ENCODE data around the gene NUP133.
A peak's percentile ranks its signal among the peaks of the same experiment; 100 is the strongest.

The NUP133 gene

GRCh38 chr1:229448354-229448753, 59.8 kb downstream of the NUP133 start:
- TF ChIP-seq, protein P1, sequence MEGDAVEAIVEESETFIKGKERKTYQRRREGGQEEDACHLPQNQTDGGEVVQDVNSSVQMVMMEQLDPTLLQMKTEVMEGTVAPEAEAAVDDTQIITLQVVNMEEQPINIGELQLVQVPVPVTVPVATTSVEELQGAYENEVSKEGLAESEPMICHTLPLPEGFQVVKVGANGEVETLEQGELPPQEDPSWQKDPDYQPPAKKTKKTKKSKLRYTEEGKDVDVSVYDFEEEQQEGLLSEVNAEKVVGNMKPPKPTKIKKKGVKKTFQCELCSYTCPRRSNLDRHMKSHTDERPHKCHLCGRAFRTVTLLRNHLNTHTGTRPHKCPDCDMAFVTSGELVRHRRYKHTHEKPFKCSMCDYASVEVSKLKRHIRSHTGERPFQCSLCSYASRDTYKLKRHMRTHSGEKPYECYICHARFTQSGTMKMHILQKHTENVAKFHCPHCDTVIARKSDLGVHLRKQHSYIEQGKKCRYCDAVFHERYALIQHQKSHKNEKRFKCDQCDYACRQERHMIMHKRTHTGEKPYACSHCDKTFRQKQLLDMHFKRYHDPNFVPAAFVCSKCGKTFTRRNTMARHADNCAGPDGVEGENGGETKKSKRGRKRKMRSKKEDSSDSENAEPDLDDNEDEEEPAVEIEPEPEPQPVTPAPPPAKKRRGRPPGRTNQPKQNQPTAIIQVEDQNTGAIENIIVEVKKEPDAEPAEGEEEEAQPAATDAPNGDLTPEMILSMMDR (IDR thresholded peaks at IDR 0.05; ENCODE audit: borderline replicate concordance, control extremely low read depth, extremely low read depth, insufficient read depth, missing control alignments): no peak
- no peak for DNase-seq (ENCODE audit: low spot score)
- in situ Hi-C loops (cut with MboI; ENCODE audit: low sequenced_read_pairs, unreplicated experiment): no loop called here

DNA sequence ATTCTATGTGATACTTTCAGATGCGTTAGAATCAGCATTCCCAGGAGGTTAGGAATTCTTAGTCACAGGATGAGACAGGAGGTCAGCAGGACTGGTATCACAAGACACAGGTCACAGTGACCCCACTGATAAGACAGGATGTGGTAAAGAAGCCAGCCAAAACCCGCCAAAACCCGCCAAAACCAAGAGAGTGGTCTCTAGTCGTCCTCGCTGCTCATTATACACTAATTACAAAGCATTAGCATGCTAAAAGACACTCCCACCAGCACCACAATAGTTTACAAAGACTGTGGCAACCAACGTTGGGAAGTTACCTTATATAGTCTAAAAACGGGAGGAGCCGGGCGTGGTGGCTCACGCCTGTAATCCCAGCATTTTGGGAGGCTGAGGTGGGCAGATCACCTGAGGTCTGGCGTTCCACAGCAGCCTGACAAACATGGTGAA, 60.3 kb downstream of the NUP133 start:
- DNase-seq (ENCODE audit: low spot score): no peak
- in situ Hi-C loops (cut with MboI; ENCODE audit: low sequenced_read_pairs, unreplicated experiment): no loop called here
- TF ChIP-seq, protein P1 (IDR thresholded peaks at IDR 0.05; ENCODE audit: borderline replicate concordance, control extremely low read depth, extremely low read depth, insufficient read depth, missing control alignments): no peak

DNA sequence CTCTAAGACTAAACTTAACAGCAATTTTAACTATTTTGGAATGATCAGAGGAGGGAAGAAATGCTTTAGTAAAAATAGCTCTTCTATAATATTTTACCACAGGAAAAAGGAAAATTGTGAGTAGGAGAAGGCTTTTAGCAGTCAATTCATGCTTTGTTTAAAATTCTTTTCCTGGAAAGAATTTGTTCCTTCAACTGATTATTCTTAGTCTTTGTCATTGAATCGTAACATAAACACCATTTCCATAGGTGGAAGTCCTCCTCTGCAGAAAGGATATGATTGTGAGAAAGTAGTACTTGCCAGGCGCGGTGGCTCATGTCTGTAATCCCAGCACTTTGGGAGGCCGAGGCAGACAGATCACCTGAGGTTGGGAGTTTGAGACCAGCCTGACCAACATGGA, 62.3 kb downstream of the NUP133 start:
- no peak for DNase-seq (ENCODE audit: low spot score)
- TF ChIP-seq, protein P1 (IDR thresholded peaks at IDR 0.05; ENCODE audit: borderline replicate concordance, control extremely low read depth, extremely low read depth, insufficient read depth, missing control alignments): no peak
- in situ Hi-C loops (cut with MboI; ENCODE audit: low sequenced_read_pairs, unreplicated experiment): no loop called here

DNA sequence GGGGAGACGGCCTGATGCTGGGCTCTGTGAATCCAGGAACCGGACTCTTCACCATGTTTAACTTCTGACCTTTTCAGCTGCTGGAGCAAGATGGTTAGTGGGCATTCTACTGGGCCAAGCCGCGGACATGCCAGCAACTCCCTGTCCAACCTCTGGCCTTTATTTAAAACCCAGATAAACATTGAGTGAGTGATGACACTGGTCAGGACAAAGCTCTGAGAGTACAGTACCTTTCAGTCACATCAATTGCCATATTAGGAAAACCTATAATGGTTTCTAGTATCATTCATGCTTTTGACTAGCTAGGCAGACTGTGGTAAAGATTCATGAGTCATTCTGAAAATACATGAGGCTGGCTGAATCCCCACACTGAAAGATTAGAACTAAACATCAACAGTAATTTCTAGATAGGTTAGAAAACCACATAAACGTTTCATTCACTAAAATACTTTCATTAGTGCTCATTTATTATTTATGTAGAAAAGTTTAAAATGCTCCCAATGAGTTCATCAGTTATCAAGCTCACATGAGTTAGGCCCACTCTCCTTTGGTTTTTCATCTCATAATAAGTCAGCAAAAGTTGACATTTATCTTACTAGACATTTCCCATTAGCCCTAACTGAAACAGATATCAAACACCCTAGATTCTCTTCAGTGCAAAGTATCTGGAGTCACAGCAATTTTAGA, 67.1 kb downstream of the NUP133 start:
- TF ChIP-seq, protein P1 (IDR thresholded peaks at IDR 0.05; ENCODE audit: borderline replicate concordance, control extremely low read depth, extremely low read depth, insufficient read depth, missing control alignments): no peak
- DNase-seq (ENCODE audit: low spot score): peak; percentile 82
- in situ Hi-C loops (cut with MboI; ENCODE audit: low sequenced_read_pairs, unreplicated experiment): no loop called here

- TF ChIP-seq, protein P1 (IDR thresholded peaks at IDR 0.05; ENCODE audit: borderline replicate concordance, control extremely low read depth, extremely low read depth, insufficient read depth, missing control alignments): no peak
- no peak for DNase-seq (ENCODE audit: low spot score)
- in situ Hi-C loops (cut with MboI; ENCODE audit: low sequenced_read_pairs, unreplicated experiment): no loop called here
Measured at GRCh38 chr1:229438021-229438420, 70.1 kb downstream of the NUP133 start.

GRCh38 chr1:229437443-229437842, 70.7 kb downstream of the NUP133 start:
- DNase-seq (ENCODE audit: low spot score): no peak

More at GRCh38 chr1:229437443-229437842, 70.7 kb downstream of the NUP133 start:
- TF ChIP-seq, protein P1 (IDR thresholded peaks at IDR 0.05; ENCODE audit: borderline replicate concordance, control extremely low read depth, extremely low read depth, insufficient read depth, missing control alignments): no peak
- in situ Hi-C loops (cut with MboI; ENCODE audit: low sequenced_read_pairs, unreplicated experiment): no loop called here
